ENCODE data around the gene HMOX2.

DNA sequence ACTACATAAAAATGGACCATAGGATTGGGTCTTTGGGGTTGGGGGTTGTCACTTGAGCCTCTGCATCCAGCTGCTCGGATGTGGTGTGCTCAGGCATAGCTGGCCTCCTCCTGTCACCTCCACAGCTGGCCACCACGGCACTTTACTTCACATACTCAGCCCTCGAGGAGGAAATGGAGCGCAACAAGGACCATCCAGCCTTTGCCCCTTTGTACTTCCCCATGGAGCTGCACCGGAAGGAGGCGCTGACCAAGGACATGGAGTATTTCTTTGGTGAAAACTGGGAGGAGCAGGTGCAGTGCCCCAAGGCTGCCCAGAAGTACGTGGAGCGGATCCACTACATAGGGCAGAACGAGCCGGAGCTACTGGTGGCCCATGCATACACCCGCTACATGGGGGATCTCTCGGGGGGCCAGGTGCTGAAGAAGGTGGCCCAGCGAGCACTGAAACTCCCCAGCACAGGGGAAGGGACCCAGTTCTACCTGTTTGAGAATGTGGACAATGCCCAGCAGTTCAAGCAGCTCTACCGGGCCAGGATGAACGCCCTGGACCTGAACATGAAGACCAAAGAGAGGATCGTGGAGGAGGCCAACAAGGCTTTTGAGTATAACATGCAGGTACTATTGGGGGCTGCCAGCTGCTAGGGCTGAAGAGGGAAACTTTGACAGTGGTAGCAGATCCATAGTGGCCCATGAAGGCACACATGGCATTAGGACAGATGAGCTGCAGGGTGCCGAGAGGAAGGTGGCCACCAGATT lies 31.6 kb downstream of the HMOX2 start:
- TF ChIP-seq RAD21 (IDR thresholded peaks at IDR 0.05; ENCODE audit: low read depth): no peak
- TF ChIP-seq TEAD4 (IDR thresholded peaks at IDR 0.05): no peak
- TF ChIP-seq EP300 (IDR thresholded peaks at IDR 0.05; ENCODE audit: borderline replicate concordance): no peak
- TF ChIP-seq, protein P1, sequence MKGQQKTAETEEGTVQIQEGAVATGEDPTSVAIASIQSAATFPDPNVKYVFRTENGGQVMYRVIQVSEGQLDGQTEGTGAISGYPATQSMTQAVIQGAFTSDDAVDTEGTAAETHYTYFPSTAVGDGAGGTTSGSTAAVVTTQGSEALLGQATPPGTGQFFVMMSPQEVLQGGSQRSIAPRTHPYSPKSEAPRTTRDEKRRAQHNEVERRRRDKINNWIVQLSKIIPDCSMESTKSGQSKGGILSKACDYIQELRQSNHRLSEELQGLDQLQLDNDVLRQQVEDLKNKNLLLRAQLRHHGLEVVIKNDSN (IDR thresholded peaks at IDR 0.05): no peak
- TF ChIP-seq CREB1 (IDR thresholded peaks at IDR 0.05; ENCODE audit: low read depth): no peak
- TF ChIP-seq NFIC (IDR thresholded peaks at IDR 0.05): no peak
- TF ChIP-seq CEBPB (IDR thresholded peaks at IDR 0.05): no peak
- TF ChIP-seq TAF1 (IDR thresholded peaks at IDR 0.05; ENCODE audit: low read depth): no peak
- TF ChIP-seq, protein P2, sequence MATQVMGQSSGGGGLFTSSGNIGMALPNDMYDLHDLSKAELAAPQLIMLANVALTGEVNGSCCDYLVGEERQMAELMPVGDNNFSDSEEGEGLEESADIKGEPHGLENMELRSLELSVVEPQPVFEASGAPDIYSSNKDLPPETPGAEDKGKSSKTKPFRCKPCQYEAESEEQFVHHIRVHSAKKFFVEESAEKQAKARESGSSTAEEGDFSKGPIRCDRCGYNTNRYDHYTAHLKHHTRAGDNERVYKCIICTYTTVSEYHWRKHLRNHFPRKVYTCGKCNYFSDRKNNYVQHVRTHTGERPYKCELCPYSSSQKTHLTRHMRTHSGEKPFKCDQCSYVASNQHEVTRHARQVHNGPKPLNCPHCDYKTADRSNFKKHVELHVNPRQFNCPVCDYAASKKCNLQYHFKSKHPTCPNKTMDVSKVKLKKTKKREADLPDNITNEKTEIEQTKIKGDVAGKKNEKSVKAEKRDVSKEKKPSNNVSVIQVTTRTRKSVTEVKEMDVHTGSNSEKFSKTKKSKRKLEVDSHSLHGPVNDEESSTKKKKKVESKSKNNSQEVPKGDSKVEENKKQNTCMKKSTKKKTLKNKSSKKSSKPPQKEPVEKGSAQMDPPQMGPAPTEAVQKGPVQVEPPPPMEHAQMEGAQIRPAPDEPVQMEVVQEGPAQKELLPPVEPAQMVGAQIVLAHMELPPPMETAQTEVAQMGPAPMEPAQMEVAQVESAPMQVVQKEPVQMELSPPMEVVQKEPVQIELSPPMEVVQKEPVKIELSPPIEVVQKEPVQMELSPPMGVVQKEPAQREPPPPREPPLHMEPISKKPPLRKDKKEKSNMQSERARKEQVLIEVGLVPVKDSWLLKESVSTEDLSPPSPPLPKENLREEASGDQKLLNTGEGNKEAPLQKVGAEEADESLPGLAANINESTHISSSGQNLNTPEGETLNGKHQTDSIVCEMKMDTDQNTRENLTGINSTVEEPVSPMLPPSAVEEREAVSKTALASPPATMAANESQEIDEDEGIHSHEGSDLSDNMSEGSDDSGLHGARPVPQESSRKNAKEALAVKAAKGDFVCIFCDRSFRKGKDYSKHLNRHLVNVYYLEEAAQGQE (IDR thresholded peaks at IDR 0.05; ENCODE audit: low read depth): no peak
- TF ChIP-seq YY1 (IDR thresholded peaks at IDR 0.05; ENCODE audit: low read depth): no peak
- TF ChIP-seq, protein P3, sequence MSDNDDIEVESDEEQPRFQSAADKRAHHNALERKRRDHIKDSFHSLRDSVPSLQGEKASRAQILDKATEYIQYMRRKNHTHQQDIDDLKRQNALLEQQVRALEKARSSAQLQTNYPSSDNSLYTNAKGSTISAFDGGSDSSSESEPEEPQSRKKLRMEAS (IDR thresholded peaks at IDR 0.05): no peak
- TF ChIP-seq ZBTB7A (IDR thresholded peaks at IDR 0.05; ENCODE audit: low read depth): no peak
- TF ChIP-seq TCF12 (IDR thresholded peaks at IDR 0.05; ENCODE audit: low read depth): no peak
- no peak for TF ChIP-seq EGR1 (IDR thresholded peaks at IDR 0.05)

All from Ishikawa (cell line).